Astrocyte of the cerebellum (primary cell): ENCODE measurements around the gene APBA1.
A peak's percentile ranks its signal among the peaks of the same experiment; 100 is the strongest.

Source experiments
- DNase-seq: peaks from one replicate; pipeline ENCODE4 v3.0.0-alpha.2; 2011; ENCODE audit warnings: low read depth
- H3K4me3 ChIP-seq: 2 replicates; pipeline ENCODE4 v1.5.1; 2011; ENCODE audit warnings: mild to moderate bottlenecking, low read depth, low read length, moderate library complexity
- CTCF ChIP-seq: IDR thresholded peaks from 2 replicates; pipeline ENCODE4 v1.5.1; 2012; ENCODE audit warnings: low read length, low read depth, moderate library complexity, mild to moderate bottlenecking; ENCODE audit errors: missing control alignments
- in situ Hi-C: cut with HindIII; loops from 2 replicates; pipeline ENCODE4 v1.10.0; 2017; ENCODE audit warnings: low sequenced_read_pairs

Gene APBA1

DNA sequence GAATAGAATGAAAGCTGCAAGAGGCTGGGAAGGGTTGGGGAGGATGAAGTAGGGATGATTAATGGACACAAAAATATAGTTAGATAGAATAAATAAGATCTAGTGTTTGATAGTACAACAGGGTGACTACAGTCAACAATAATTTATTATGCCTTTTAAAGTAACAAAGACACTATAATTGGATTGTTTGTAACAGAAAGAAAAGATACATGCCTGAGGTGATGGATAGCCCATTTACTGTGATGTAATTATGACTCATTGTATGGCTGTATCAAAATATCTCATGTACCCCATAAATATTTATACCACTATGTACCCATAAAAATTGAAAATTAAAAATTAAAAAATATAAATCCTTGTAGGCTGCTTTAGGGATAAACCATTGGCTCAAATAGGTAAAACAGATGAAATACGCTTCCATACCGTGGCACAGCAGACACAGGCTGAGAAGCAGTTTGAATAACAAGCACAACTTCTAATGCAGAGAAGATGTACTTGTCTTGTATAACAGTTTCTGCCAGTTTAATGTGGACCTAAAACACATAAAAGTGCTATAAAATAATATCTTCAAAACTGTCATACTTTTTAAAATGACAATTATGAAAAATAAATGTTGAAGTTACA is 34.9 kb downstream of the APBA1 start:
- DNase-seq, result no peak
- no peak overlapping the region for H3K4me3 ChIP-seq
- in situ Hi-C loops, result no loop called here
- no peak for TF ChIP-seq CTCF

DNA sequence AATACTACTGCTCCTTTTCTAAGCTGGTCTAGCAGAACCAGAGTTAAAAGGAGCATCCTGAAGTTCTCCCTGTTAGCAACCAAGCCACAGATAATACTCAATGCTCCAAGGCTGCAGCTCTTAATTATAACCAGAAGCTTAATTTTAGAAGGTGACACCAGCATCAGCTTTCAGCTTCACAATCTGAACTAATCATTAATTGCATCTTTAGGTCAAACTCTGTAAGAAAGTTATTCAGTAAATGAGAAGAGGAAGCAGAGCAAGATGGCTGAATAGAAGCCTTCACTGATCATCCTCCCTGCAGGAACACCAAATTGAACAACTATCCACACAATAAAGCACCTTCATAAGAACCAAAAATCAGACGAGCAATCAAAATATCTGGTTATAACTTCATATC is 38.5 kb downstream of the APBA1 start:
- H3K4me3 ChIP-seq, result no peak overlapping the region
- in situ Hi-C loops, result no loop called here
- DNase-seq, result no peak
- no peak for TF ChIP-seq CTCF

DNA sequence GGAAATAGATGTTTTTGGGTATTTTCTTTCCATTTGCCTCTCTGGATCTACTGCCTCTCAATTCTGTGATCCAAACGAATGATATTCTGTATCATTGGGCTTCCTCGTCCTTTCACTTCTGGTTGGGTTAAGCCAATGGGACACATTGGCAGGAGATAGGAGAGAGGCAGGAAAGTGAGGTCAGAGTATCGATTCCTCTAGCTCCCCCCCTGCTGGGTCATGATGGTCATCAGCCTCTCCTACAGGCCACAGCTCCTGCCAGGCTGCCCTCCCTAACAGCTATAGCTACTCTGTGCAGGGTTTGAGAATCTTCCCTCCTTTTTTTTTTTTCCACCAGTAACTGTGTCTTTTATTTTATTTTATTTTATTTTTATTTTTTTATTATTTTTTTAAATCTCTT is 39.4 kb downstream of the APBA1 start:
- in situ Hi-C loops, result no loop called here
- TF ChIP-seq CTCF, result no peak
- no peak for DNase-seq
- H3K4me3 ChIP-seq, result no peak overlapping the region

GRCh38 chr9:69627281-69627680 is 44.9 kb downstream of the APBA1 start:
- no peak for DNase-seq
- H3K4me3 ChIP-seq, result no peak overlapping the region
- TF ChIP-seq CTCF, result no peak
- in situ Hi-C loops, result no loop called here

DNA sequence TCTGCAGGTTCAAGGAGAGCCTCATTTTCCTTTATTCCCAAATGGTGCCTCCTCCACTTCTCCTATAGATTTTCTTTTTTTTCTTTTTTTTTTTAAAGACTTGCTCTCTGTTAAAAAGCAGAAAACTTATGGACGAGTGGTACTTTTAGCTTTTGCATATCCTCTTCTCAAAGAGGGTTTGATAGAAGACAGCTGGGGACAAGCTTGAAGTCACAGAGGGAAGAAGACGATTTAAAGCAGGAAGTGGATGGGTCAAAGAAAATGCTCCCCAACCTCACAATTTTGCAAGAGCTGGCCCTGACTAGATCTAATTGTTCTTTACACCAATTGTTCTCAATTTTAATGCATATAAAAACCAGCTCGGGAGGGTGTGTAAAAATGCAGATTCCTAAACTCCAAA is 48.9 kb downstream of the APBA1 start:
- in situ Hi-C loops, result no loop called here
- H3K4me3 ChIP-seq, result no peak overlapping the region
- no peak for TF ChIP-seq CTCF
- no peak for DNase-seq

DNA sequence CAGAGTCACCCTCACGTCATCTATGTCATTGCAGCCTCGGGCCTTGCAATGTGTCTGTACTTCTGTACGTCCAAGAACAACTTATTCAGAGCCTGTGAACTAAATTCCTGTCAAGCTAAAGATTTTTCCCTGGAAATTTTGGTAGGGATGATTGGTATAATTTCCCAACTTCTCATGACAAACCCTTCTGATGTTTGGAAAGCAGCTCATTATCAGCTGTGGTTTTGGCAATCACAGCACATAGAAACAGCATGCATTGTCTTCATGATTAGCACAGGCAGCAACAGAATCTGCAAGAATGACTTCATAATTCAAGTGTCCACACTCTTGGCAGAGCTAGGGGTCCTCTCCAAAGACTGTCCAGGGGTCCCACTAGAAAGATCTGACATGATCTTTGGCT is 49.5 kb downstream of the APBA1 start:
- DNase-seq, result peak; percentile 50
- TF ChIP-seq CTCF, result no peak
- in situ Hi-C loops, result no loop called here
- no peak overlapping the region for H3K4me3 ChIP-seq
